DMS53 (cell line): ENCODE results near the gene KRTAP1-5.
A peak's percentile ranks its signal among the peaks of the same experiment; 100 is the strongest.
"Not testable (repeated sequence)": the region's sequence is repeated elsewhere in the genome, so short reads cannot be mapped to it uniquely, and the experiment has no call there.

Source experiments
- DNase-seq: peaks from one replicate; lab custom pipeline; 2025; lab: John Stamatoyannopoulos, UW

KRTAP1-5 gene

DNA sequence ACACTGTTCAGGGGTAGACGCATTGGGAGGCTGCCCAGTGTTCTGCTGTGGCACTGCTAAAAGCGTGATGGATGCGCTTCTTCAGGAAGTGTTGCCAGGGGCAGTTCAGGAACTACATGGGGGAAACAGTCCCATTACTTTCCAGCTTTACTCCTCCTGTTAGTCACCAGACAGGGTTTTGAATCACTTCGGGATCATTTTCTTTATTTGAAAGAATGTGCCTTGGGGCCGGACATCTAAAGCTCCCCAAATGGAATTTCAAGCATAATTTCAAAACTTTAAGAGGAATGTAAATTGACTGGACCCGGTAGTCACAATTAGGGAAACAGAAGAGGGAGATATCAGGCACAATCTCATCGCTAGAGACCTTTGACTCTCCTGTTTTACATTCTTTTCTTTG is 21.4 kb upstream of the KRTAP1-5 start:
- DNase-seq, result no peak

- not testable (repeated sequence) for DNase-seq
Measured at GRCh38 chr17:41046735-41047465, 19.9 kb upstream of the KRTAP1-5 start, which contains the start of gene KRTAP2-1. Gene KRTAP2-1, minus strand, starts transcription at chr17:41047316. Its CDS starts 49 bp downstream, at chr17:41047267.

- no peak for DNase-seq
Measured at GRCh38 chr17:41042953-41043352, 15.9 kb upstream of the KRTAP1-5 start.

- peak; percentile 41 for DNase-seq
Measured at GRCh38 chr17:41040783-41041571, 14.0 kb upstream of the KRTAP1-5 start, which contains the start of gene KRTAP1-1. Gene KRTAP1-1, minus strand, starts transcription at chr17:41041450. Its CDS starts 53 bp downstream, at chr17:41041397.

- DNase-seq, result no peak
Measured at GRCh38 chr17:41037853-41038350, 10.9 kb upstream of the KRTAP1-5 start.

DNA sequence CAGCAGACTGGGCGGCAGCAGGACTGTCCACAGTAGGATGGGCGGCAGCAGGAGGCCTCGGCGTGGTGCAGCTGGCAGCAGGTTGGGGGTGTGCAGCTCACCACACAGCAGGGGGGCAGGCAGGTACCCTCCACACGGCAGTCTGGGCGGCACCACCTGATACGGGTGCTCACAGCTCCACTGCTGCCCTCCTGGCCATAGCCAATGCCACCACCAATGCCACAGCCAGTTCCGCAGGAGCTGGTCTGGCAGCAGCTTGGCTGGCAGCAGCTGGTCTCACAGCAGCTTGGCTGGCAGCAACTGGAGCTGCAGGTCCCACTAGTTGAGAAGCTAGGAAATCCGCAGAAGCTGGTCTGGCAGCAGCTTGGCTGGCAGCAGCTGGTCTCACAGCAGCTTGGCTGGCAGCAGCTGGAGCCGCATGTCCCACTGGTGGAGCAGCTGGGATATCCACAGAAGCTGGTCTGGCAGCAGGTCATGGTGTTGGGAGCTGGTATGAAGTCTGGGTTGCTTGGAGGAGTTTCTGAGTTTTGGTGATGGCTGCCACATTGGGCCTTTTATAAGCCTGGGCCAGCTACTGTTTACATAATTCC is 7.4 kb upstream of the KRTAP1-5 start, which contains the start of gene KRTAP1-3:
KRTAP1-3 (minus strand) TSS at position 529 of the 590 bp plus-strand sequence; CDS start at position 476, 53 bp downstream.
- DNase-seq, result peak; percentile 28

DNA sequence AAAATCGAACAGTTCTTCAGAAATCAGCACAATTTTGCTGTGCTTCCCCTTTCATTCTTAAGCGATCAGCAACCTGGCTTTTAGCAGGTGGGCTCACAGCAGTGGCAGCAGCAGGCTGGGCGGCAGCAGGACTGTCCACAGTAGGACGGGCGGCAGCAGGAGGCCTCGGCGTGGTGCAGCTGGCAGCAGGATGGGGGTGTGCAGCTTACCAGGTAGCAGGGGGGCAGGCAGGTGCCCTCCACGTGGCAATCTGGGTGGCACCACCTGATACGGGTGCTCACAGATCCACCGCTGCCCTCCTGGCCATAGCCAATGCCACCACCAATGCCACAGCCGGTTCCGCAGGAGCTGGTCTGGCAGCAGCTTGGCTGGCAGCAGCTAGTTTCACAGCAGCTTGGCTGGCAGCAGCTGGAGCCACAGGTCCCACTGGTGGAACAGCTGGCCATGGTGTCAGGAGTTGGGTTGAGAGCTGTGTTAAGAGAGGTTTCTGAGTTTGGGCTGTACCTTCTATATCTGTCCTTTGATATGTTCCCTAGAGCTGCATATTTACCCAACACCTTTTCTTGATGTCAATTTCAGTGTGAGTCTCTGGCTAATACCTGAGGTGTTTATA is 2.7 kb upstream of the KRTAP1-5 start, which contains the start of gene KRTAP1-4:
KRTAP1-4 (minus strand) TSS at position 563 of the 613 bp plus-strand sequence; CDS start at position 446, 117 bp downstream.
- no peak for DNase-seq

DNA sequence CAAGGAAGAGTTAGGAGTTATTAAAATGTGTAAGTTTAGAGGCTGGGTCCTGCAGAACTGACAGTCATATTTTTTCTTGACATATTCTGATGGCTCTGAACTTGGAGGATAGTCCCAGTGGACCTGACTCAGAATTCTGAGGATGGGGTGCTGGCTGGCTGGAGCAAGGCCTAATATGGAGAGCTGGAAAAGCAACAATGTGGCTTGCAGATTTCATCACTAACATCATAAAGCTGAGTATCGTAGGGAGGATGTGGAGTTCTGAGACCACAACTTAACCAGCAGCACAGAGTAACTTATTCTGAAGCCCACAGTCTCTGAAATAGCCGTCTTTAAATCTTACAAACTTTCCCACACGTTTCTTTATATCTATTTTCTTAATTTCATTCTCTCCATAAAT is 2.3 kb downstream of the KRTAP1-5 start:
- DNase-seq, result no peak

DNA sequence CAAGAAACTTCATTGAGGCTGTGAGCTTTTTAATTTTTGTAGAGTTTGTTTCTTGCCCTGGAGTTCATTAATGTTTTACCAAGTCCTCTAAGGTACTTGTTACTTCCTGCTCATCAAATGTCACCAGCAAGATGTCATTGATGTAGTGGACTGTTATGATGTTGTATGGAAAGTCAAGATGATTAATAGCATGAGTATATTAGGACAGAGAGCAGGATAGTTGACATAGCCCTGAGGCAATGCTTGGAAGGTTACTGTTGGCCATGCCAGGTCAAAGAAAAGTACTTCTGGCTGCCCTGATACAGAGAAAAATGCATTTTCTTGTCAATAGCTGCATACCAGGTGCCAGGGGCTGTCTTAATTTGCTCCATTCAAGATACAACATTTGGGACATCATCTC is 6.7 kb downstream of the KRTAP1-5 start:
- DNase-seq, result peak; percentile 70

GRCh38 chr17:41019415-41019814 is 7.6 kb downstream of the KRTAP1-5 start:
- no peak for DNase-seq

DNA sequence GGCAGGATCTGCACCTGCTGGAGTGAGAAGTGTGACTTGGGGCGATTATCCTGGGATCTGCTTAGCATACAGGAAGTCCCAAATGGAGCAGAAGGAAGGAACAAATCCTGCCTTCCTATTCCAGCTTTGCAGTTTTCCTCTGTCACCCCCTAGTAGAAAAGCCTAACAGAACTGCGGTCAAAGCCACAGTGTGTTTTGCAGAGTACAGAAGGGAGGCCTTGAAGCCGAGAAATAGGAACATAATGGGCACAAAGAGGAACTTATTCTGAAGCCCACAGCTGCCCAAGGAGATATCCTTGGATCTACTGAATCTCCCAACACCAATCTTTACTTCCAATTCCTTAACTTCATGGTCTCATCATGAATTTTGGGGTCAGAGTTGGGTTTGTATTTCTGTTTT is 8.5 kb downstream of the KRTAP1-5 start:
- peak; percentile 6 for DNase-seq

DNA sequence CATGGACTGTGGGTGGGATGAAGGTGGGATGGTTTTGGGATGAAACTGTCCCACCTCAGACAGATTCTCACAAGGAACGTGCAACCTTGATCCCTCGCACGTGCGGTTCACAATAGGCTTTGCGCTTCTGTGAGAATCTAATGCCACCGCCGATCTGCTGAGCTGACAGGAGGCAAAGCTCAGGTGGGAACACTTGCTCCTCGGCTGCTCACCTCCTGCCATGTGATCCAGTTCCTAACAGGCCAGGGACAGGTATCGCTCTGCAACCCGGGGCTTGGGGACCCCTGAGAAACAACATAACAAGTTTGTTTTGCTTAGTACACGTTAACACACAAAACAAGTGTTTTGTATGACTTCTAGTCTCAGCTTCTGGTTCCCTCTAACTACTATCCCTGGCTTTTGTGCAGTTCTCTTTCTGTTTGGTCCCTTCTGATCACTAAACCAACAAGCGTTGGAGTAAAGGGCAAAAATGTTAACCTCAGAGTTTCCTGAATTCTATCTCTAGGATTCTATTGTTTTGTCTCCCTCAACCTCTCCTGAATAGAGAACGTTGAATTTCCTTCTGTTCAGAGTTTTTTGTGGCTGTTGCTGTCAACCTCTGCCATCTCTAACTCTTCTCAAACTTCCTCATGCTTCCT is 10.3 kb downstream of the KRTAP1-5 start:
- DNase-seq, result no peak

DNA sequence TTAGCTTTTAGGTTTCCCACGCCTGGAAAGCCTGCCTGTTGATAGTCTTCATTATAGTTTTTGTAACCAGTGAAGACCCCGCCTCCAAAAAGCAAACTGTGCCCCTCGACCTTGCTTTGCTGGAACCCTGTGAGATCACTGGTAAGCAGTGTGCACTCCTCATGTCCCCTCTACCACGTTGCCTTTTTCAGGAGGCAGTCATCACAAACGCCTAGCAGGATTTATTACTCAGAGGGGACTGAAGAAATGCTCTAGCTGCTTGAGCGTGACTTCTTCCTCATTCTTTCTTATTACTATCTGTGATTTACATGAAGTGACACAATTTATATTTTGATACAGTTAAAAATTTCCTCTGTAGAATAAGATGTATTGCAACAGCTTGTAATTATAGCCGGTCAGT is 11.6 kb downstream of the KRTAP1-5 start:
- DNase-seq, result no peak

DNA sequence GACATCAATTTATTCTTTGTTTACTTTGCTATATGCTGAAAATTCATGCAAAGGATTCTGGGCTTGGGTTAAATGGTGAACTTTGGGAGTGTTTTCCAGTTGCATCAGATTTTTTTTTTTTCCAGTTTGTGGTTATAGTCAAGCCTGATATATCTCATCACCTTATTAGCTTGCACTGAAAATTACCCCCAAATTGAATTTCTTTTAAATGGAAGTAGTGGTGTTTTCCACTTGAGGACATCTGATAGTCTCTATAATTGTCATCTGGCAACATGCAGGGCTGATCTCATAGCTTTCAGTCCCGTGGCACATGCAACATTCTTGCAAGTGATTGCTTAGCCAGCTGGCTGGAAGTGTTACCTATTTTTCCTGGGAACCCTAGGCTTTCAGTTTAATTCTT is 13.4 kb downstream of the KRTAP1-5 start:
- DNase-seq, result peak; percentile 39

- DNase-seq, result no peak
Measured at GRCh38 chr17:41013181-41013580, 13.8 kb downstream of the KRTAP1-5 start.

DNA sequence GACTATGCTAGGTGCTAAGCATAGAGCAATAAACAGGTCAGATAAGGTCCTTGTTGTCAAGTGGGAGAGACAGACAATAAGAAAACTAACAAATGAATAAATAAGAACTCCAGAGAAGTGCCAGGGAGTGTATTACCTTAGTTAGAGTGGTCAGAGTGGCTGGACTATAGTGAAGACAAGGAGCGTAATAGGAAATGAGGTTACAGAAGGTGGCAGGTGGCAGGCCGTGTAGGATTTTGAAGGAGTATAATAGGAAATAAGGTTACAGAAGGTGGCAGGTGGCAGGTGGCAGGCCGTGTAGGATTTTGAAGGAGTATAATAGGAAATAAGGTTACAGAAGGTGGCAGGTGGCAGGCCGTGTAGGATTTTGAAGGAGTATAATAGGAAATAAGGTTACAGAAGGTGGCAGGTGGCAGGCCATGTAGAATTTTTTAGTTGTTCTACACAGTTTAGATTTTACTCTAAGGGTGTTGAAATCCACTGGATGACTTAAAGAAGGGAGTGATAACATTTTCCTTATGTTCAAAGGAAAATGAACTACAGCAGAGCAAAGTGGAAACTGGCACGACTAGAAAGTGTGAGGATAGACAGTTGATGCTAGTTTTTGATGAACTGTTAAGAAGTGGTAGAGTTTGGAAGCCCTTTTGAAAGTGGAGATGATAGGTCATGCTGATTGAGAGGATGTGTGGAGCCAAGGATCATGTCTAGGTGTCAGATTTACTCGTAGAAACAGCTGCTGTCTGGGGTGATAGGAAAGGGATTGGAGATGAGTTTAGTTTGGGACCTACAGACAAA is 14.5 kb downstream of the KRTAP1-5 start:
- peak; percentile 46 for DNase-seq

GRCh38 chr17:41010441-41010840 is 16.6 kb downstream of the KRTAP1-5 start:
- DNase-seq, result no peak

- DNase-seq, result no peak
Measured at GRCh38 chr17:41009936-41010335, 17.1 kb downstream of the KRTAP1-5 start.

DNA sequence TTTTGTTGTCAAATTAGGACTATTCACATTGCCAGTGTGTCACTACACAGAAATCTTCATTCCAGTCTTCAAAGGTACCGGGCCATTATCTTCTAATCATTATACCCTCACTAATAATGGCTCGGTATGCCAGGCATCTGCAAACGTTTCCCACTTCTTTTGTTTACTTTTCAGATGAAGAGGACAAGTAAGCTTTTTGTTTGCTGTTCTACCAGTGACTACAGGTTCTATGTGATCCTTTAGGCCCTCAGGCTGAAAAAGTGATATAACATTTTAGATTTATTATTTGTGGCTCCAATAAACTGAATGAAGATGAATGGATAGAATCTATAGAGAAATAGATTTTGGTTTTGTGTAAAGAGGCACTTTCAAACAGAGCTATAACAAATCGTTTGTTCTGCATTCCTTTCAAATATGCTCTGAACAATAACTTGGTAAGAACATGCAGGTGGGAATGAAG is 17.7 kb downstream of the KRTAP1-5 start:
- peak; percentile 79 for DNase-seq

- peak; percentile 93 for DNase-seq
Measured at GRCh38 chr17:41008811-41009210, 18.2 kb downstream of the KRTAP1-5 start, which contains the start of gene KRTAP3-1. Gene KRTAP3-1, minus strand, starts transcription at chr17:41009128. Its CDS starts 54 bp downstream, at chr17:41009074.
